GM21576 (cell line): ENCODE data around the gene MON2.
"Not testable (repeated sequence)": the region's sequence is repeated elsewhere in the genome, so short reads cannot be mapped to it uniquely, and the experiment has no call there.

Experiments
- ATAC-seq: cut with Tn5 transposase; IDR thresholded peaks from one replicate; pipeline ENCODE4 v1.9.1; 2021; ENCODE audit warnings: mild to moderate bottlenecking, moderate library complexity; ENCODE audit not compliant: unreplicated experiment

MON2 gene

DNA sequence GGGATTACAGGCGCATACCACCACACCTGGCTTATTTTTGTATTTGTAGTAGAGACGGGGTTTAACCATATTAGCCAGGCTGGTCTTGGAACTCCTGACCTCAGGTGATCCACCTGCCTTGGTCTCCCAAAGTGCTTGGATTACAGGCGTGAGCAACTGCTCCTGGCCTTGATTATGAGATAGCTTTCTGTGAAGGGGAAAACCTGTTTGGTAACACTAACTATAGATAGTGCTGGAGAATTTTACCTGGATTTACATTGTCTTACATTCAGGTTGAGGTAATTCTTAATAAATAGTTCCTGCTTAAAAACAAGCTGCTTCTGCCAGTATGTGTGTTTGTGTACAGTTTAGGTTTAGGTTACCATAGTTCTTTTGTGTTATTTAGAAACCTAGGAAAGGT is 77.1 kb downstream of the MON2 start:
- no peak for ATAC-seq

DNA sequence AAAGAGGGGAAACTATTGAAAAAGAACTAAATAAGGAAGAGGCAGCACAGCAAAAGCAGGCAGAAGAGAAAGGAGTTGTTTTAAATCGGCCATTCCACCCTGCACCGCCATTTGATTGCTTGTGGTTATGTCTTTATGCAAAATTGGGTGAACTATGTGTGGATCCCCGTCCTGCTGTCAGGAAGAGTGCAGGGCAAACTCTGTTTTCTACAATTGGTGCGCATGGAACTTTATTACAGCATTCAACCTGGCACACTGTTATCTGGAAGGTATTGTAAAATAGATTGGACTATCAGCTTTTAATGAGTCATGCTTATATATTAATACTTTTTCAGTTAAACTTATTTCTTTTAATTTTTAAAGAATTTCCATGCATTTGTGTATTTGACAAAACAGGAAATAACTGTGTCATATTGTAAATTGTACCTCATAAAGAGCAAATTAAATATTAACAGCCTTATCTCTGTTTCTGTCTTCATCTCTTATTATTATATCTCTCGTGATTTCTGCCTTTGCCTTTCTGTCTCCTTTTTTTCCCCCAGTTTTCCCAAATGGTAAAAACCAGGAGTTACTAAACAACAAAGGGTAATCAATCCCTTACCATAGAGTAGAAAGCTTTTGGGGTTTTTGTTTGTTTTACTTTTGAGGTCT is 86.4 kb downstream of the MON2 start:
- ATAC-seq, result no peak

DNA sequence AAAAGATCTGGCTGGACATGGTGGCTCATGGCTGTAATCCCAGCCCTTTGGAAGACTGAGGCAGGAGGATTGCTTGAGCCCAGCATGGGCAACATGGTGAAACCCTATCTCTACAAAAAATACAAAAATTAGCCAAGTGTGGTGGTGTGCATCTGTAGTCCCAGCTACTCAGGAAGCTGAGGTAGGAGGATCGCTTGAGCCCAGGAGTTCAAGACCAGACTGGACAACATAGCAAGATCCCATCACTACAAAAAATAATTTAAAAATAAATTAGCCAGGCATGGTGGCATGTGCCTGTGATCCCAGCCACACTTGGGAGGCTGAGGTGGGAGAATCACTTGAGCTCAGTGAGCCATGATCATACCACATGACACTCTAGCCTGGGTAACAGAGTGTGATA is 92.7 kb downstream of the MON2 start:
- not testable (repeated sequence) for ATAC-seq

DNA sequence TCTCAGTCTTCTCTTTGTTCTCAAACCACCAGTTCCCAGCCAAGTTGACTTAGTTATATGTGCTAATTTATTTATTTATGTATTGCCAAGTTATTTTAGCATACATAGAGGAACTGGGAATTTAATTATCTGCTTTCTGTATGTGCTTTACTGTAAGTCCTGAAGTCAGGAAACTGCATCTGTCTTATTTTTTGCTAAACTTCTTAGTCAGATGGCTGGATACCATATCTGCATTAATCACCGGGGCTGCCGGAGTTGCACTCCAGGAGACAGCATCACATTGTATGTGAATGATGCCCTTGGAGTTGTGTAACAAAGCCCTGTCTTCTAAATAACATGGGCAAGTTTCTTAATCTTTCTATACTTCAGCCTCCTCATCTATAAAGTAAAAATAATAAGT is 96.2 kb downstream of the MON2 start:
- ATAC-seq, result no peak

DNA sequence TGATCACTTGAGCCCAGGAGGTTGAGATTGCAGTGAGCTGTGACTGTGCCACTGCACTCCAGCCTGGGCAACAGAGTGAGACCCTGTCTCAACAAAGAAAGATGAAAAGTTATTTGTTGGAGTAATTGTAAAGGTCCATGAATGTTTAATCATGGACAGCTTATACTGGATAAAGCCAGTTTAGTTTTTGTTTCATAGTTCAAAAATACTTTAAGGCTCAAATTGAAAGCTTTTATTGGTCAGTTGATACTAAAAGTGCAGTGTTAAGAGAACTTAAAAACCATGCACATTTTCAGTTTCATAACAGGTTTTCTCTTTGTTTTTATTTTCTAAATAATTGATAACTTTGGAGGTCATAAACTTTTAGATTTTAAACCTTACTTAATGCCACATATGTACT is 108.4 kb downstream of the MON2 start:
- no peak for ATAC-seq

DNA sequence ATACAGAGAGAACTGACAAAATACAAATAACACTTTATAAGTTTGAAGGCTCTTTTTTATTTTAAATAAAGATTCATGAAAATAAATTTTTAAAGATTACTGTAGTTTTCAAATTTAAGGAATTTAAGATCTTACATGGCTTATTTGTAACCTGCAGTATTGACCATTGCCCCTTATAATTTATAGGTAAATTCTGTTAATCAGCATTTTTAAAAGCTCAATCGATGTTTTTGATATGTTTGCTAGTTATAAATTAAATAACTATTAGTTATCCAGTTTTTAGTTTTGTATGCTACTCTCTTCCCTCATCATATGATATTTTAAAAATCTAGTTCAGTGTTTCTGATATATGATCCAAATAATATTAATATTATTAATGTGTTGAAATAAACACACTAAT is 109.9 kb downstream of the MON2 start:
- ATAC-seq, result no peak

DNA sequence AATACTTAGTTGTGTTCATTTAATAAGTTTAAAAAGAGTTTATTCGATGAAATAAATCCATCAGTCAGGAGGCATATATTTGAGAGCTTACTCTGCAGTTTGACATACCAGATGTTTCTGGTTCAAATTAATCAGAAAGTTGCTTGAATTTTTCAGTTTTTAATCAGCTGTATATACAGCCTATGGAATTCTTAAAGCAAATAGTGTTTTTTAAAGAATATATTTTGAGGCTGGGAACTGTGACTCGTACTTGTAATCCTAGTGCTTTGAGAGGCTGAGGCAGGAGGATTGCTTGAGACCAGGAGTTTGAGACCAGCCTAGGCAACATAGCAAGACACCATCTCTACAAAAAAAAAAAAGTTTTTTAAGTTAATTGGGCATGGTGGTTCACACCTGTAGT is 112.1 kb downstream of the MON2 start:
- ATAC-seq, result no peak

DNA sequence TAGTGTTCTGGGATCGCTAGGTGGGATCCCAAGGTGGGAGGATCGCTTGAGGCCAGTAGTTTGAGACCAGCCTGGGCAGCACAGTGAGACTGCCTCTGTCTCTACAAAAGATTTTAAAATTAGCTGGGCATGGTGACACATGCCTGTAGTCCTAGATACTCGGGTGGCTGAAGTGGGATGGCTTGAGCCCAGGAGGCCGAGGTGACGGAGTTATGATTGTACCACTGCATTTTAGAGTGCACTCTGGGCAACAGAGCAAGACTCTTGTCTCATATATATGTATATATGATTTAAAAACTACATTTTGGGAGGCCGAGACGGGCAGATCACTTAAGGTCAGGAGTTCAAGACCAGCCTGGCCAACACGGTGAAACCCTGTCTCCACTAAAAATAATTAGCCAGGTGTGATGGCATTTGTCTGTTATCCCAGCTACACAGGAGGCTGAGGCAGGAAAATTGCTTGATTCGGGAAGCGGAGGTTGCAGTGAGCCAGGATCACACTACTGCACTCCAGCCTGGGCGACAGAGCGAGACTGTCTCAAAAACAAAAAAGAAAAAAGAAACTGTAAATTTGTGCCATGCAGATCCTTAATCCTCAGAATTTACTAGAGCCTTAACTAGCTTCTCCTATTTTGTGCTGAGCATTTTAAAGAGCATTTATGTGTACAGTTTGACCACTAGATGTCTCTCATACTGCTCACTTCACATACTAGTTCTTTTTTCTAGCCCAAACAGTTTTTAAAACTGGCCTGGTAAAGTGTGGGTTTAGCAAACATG is 114.8 kb downstream of the MON2 start:
- no peak for ATAC-seq

DNA sequence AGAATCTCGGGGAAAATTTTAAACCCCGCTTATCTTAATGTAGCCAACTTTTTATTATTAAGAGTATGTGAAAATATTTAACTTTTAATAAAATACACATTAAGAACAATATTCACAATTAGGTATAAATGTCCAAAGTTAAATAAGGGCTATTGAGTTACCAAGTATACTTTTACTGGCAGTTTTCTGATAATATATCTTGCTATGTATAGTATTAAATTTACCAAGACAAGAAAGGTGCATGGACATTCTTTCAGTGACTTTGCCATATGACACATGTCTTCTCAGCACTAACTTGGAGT is 115.4 kb downstream of the MON2 start:
- ATAC-seq, result no peak

DNA sequence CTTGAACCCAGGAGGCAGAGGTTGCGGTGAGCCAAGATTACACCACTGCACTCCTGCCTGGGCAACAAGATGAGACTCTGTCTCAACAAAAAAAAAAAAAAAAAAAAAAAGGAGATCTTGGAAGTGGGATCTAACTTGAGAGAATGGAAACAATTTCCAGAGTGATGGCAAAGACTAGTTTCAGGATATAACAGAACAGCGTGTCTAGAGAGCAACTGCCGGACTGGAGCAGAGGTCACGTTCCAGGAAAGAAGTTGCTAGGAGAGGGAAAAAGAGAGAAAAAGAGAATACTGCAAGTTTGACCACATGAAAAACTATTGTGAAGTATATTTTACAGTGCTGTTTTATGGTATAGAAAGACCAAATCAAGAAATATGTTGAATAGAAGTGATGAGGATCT is 118.0 kb downstream of the MON2 start:
- ATAC-seq, result no peak

DNA sequence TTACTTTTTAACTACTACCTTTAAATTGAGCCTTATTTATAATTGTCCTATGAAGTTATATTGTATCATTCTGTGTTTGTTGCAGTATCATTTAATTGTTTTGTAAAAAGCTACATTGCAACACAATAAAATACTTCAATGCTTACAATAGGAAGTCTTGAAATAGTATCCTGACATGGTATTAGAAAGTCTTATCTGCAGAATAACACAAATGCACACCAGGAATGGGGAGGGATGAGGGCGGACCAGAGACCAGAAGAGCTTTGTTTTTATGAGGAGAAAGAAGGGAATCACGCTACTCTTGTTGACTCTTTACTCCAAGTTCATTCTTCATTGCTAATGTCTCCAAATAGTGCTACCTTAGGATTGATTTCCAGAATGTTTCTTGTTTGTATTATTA is 120.2 kb downstream of the MON2 start:
- no peak for ATAC-seq

DNA sequence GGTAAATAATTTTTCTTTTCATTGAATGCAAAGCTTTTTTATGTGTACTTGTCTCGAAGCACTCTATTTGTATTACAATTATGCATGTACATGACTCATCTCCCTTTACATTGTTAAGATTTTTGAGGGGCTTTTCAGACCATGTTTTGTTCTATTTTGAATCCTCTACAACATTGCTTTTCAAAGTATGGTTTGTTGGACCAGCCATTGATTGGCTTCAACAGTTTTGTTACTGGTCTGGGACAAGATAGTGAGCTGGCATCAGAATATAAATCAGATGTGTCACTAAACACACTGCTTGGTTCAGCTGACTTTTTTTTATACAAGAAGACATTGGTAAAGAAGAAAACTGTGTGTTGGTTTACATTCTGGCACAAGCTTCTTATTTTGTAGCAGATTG is 122.3 kb downstream of the MON2 start:
- ATAC-seq, result no peak

DNA sequence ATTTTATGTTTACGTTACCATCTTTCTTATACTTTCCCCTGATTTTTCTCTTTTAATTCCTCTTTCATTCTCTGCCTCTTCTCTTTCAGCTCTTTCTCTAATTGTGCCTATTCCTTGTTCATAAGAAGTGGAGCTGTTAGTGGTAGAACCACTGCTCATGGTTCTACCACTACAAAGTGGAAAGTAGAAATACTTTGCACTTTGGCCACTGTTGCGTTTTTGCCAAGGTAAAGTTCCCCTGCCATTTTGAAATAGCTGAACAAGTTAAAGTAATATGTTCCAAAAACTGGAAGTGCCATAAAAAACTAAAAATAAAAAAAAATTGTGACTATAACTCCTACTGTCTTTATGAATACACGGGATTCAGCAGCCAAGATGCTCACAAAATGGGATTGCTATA is 130.6 kb downstream of the MON2 start:
- ATAC-seq, result no peak

DNA sequence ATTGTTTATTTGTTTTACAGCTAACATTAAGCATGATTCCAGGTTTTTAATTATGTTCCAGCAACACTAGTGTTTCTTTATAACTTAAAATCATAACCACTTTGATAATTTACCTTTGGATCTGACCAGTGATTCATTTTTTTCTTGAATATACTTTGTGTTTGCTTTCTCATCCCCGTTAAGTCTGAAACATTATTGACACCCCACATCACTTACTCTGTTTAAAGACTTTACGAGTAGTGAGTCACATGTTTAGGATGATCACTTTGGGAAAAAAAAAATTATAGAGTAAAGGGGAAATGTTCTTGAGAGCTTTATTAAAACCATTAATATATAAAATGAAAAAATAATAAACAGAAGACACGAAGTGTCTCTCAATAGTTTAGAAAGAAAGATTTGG is 132.2 kb downstream of the MON2 start:
- ATAC-seq, result no peak

DNA sequence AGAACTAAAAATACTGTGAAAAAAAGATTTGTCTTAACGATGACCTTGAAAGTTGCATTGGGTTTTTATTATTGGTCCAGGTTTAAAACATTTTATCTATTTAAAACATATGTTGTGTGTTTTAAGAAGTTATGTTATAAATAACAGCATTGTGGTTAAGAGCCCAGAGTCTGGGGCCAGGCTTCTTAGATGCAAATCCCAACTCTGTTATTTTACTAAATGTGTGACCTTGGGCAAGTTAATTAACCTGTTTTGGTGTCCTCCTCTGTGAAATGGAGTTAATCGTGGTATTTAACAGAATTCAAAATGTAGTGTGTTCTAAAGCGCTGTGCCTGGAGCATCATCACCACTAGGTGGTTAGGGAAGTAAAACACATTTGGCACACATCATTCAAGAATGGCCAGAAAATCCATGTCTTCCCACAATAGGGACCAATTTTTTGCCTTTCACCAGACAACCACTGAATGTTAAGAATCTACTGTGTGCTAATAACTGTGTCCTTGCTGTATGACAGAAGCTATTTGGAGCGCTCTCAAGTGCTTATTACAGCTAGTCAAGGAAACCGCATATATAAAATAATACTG is 133.3 kb downstream of the MON2 start:
- no peak for ATAC-seq

DNA sequence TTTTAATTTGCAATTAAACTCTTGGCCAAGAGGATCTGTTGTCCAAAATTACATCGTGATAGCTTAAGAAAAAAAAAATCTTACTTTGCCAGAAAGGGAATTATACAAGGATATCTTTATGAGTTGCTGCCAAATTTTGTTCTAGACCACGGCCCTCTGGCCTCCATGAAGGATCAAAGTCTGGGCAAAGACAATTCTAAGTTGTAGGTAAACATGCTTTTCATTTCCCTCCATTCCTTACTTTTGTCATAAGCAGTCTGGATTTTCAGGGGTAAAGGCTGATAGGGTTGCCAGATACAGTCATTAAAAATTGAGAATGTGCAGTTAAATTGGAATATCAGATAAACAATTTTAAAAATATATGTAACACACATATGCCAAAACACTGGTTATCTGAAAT is 135.1 kb downstream of the MON2 start:
- ATAC-seq, result no peak

DNA sequence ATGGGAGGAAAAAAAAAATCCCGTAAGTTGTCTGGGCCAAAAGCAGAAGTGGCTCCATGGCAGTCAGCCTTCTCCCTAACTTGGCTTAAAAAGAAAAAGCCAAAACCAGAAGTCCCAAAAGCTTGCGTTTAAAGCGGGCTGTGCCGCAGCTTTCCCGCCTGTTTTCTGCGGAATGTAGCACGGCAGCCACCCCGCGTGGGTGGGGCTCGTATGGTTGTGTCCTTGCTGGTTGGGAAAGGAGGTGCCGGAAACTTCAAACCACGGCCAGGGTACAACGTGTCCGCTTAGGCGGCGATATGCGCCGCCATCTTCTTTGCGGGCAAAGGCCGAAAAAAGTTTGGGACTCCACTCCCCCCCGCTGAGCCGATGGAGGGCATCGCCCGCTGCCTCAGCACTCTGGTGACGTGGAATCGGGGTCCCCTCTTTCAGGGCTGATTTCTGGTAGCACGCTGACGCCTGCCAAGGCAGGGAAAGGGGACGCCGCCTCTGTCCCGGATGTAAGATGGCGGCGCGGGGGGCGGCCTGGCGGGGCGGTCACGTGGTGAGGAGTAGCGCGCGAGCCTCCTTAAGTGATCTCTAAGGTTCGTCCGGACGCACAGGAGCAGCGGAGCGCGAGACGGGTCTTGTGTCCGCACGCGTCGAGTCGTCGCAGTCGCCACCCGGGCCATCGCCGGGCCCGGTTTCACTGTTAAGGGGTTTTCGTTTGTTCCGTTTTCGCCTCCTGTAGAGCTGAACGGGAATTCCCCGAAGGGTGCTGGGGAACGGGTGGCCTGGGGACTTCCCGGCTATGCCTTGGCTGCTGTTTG is 135.8 kb downstream of the MON2 start:
- ATAC-seq, result peak; percentile 65

DNA sequence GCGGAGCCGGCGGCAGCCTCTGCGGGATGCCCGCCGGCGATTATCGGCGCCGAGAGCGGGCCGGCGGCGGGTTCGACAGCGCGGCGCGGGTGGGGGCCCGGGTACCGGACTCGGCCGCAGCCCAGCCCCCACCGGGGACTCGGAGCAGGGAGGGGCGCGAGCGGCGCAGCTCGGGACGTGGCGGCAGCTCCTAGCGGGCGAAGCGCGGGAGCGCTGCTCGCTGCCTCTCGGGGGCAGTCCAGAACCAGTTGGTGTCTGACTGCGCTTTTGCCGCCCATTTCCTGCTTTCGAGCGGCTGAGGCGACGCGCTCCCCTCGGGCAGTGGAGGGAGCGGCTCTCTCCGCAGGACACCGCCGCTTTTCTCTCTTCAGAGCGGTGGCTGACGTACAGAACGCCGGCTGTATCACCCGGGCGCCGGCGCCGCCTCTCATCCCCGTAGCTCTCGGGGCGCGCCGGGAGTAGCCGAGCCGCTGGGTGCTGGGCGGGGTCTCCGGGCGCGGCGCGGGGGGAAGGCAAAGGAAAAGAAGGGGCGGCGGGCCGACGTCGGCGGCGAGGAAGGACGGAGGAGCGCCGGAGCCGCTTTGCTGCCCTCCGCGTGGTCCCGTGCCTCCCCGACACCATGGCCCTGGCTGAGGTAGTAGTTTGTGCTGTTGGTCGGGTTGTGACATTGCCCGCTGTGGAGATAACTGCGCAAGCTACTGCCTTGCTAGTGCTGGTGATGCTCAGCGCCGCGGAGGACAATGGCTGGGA is 136.6 kb downstream of the MON2 start:
- peak; percentile 69 for ATAC-seq

DNA sequence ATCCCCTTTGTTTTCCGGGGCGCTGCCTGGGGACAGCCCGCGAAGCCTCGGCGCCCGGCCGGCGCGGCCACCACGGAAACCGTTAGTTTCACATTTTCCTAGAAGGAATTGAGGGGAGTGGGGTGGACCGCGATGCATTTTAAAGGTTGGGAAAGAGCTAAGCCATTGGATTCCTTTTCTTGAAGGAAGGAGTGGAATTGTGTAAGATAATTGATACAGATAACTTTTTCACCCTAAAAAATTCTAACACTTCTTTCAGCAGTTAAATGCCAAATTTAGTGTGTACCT is 137.1 kb downstream of the MON2 start:
- no peak for ATAC-seq

DNA sequence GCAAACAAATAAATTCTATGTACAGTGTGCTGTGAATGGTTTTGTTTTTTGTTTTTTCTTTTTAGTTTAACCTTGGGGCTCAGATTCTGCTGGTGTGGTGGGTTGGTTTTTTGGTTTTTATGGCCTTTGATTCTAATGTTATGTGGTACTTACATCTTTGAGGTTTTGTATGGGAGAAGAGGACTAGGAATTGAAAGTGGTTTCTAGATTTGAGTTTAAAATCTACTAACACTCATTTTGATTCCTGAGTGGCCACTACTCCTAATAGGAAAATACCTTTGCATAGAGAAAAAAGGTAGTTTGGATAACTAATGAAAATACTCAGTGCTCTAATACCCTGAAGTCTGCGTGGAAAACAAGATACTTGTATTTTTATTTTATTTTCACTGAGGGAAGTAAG is 137.7 kb downstream of the MON2 start:
- no peak for ATAC-seq

DNA sequence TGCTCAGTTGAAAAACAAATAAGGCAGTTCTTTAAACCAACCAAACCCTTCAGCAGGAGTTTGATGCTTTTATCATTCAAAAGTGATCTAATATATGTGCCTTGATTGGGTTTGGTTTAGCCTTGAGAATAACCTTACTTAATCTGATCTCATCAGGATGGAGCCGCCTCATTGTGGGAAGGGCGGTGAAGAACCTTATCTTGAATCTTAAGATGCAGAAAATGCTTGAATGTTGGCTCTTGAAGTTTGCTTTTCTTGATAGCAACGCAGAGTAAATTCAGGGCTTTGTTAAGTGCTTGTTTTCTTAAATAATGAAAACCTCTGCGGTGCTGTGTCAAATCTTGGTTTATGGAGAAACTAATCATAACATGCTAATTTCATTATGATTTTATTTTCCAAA is 138.2 kb downstream of the MON2 start:
- no peak for ATAC-seq
